HG03457 (cell line): ENCODE results near the gene AKAP7.

Experiments
- ATAC-seq: cut with Tn5 transposase; IDR thresholded peaks from one replicate; pipeline ENCODE4 v1.9.1; 2021; ENCODE audit warnings: moderate number of reproducible peaks; ENCODE audit not compliant: unreplicated experiment

Gene AKAP7

DNA sequence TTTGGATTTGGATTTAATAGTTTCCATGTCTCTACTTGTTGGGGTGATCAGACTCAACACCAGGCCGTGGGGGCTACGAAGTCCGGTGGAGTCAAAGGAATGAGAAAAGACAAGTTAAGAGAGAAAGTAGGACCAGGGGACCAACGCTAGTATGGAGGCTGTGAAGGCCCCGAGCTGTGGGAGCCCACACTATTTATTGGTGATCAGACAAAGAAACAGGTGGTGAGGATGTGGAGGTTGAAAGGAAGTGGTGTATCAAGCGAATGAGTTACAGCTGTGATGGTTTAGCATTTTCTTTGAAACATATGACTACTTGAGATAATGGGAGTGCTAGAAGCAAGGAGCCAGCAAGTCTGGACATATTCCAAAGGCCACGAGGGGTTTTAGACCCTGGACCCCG lies 62.4 kb downstream of the AKAP7 start:
- no peak for ATAC-seq

DNA sequence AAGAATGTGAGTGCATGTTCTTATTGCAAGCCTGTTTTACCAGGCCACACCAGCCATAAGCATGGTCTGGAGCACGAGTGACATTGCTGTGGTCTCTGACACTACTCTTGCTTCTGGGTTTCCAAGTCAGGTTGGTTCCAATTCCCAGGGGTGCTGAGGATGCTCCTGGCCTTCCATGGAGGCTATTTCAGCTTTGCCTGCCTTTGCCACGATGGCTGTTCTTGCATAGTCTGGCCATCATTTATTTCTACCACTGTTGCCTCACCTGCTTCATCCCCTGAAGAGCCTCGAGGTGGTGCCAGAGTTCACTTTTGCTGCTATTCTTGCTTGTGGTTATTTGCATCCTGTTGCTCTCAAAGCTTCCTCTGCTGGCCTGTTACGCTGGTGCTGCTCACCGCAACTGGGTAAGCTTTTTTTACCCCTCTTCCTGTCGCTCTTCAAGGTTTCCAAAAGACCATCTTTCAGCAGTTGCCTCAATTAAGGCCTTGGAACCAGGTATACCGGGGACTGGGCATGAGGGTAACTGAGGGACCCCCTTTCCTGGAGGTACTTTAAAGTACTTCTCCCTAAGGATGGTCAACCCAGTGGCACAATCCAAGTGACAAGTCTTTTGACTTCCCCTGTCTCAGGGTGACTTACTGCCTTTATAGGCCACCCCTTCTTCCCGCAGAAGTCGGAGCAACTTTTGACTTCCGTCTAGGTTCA lies 64.5 kb downstream of the AKAP7 start:
- peak; percentile 100 for ATAC-seq

DNA sequence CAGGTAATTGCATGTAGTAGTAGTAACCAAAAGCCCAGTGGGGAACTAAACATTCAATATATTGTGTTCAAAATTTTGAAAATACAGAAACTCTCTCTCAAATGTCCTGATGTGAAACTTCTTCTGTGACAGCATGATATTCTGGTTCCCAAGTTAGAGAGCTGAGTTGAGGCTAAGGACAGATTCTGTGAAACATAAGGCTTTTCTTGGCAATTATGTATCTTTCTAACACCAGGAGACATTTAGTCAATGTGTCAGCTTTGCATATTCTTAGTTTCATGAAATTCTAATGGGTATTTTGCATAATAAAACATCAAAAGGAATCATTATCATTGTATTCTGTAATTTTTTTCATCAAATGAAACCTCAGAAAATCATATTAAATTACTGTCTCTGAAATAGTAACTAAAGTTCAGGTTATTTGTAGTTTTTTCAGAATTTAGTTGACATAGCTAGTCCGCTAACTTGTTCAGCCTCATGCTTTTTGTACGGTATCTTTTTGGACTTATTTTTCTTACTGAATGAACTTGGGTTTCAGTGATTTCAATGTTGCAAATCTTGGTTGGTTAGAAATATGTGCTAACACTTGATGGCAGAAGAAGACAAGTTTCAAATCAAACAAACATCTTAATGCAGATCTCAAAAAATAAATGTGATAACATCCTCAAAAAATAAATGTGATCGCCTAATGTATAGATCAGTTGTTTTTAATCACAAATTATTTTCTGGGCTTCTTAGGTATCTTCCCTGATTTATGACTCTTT lies 70.4 kb downstream of the AKAP7 start:
- no peak for ATAC-seq

DNA sequence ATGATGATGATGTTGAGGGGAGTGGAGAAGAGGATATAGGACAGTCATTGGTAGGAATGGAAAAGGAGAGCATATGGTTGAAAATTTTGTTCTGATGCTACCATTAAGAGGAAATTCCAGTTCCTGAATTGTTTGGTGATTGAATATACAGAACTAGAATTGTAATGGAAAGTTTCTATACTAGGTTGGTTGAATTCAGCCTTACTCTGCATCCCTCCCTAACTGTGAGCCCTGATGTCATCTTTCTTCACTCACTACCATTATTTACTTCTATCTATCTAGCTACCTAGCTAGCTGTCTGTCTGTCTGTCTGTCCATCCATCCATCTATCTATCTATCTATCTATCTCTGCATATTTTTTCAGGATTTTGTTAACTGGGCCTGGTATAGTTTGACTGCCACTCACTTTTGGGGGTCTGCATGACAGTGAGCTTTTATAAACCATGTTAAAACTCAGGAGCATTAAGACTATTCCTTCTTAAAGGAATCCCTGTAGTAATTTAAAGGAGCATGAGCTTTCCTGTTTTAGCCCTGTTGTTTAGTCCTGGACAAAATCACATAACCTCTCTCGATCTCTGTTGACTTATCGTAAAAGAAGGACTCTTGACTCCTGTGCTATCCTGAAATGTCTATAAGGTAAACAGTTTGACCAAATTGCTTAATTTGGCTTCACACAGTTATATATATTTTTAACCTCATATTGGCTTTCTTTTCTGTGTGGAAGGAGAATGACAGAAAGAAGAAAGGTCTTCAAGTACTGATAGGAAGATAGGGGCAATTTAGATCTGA lies 71.4 kb downstream of the AKAP7 start:
- no peak for ATAC-seq

DNA sequence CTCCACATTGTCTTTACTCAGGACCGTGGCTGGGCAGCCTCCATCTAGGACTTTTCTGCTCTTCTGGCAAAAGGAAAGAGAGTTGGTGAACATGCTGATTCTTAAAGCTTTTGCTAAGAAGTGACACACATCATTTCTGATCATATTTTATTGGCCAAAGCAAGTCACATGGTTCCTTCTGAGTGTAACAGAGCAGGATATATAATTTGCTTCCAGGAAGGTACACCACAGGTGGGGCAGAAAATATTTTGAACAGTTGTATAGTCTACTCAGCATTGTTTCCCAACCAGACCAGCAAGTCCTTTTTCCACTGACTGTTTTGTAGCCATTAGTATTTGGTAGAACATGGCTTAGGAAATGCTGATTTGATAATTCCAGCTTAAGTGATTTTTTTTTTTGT lies 73.5 kb downstream of the AKAP7 start:
- ATAC-seq = no peak

DNA sequence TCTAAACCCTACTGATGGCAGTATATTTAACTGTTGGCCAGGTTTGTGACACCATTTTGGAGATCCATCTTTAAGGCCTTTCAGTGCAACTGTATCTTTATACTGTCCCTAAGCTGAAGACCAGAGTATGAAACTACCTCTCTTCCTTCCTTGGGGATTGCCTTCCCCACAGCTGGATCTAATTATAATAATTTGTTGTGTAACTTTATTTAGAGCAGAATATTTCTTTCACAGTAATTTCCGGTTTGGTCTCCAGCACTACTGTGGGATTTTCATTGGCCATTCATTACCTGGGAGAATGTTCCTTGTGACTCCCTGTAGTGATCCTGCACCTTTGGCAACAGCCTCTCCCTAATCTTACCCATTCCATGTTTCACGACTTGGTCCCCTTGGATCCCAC lies 75.2 kb downstream of the AKAP7 start:
- ATAC-seq = no peak

DNA sequence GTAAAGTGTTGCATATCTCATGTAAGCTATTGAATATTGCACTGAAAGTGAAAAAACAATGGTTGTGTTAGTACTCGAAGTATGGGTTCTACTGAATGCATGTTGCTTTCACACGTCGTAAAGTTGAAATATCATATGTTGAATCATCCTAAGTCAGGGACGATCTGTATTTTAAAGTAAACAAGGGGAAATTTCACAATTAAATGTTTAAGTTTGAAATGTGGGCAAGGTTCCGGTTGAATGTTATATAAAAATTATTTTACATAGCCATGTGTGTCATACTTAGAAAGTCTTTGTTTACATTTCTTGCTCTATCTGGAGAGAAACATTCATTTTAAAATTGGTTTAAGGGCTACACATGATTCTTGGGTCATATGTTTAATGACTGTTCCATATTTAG lies 76.8 kb downstream of the AKAP7 start:
- no peak for ATAC-seq

DNA sequence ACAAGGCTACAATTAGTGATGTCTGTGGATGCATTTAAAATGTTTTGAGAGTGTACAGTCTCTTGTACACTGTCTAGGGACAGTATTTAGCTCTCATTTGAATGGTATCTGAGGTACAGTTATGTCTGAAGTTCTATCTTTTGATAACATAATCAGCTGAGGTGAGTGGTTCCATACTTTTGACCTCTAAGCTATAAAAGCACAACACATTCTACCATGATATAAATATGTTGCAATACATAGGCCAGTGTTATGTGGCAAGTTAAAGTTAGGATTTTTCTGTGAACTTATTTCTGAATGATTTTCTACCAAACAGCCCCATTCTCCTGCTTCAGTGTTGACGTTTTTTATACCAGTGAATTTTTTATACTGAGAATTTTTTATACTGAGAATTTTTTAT lies 77.6 kb downstream of the AKAP7 start:
- ATAC-seq = no peak

DNA sequence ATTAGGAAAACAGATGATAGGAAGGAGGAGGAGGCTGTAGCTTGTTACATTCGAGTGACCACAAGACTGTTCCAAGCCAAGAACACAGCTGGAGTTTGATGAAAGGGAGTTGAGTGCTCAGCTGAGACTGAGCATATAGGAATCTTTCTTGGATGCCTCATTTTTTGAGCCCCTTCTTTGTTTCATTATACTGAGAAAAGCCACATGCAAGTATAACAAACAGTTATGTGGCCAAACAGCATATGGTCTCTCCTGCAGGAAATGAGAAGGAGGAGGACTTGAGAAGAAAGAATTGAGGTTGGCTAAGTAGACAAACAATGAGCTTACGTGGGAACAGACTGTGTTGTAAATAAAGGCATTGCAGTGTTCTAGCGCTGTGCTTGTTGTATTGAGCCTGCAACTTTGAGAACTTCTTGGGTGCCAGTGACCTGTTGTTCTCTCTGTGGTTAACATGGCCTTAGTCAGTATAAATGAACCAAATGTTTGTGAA lies 78.3 kb downstream of the AKAP7 start:
- ATAC-seq = no peak

DNA sequence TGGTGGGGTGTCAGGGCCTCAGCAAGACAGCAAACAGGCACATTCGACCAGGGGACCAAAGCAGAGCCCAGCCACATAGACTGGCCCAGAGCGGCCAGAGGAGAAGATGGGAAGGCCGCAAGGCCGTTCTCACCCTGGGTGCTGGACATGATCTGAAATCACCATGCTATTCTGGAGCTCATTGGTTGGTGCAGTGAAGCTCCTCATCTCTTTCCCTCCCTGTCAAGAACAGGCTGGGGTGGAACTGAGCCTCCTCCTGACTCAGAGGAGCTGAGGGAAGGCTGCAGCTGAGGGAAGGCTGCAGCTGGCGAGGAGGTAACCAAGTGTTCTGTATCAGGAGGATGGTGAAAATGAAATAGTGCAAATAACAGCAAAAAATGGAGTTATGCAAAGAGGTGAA lies 80.0 kb downstream of the AKAP7 start:
- no peak for ATAC-seq

DNA sequence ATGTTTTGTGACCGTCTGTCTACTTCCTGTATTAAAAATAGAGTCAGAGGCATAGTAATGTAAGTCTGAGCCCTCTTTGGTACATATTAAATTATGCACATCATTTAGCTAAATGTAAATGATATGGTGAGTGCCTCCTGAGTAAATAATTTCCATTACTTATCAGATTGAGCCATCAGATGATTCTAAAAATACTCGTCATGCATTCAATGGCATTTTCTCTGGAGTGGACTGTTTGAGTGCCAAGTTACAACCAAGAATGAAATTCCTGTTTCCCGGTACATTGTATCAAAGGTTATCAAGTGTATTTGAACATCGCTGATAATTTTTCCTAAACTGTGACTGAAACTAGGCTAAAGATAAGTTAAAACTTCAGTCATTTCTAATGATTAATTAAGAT lies 81.0 kb downstream of the AKAP7 start:
- ATAC-seq = no peak

DNA sequence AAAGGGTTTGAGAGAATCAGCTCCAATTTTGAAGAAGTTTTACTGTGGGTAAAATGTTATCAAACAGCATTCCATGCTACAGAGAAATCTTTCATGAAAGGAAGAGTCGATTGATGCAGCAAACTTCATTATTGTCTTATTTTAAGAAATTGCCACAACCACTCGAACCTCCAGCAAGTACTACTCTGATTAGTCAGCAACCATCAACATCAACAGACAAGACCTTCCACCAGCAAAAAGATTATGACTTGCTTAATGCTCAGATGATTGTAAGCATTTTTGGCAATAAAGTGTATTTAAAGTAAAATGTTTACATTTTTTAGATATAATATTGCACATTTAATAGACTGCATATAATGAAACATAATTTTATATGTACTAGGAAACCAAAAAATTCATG lies 87.5 kb downstream of the AKAP7 start:
- no peak for ATAC-seq

DNA sequence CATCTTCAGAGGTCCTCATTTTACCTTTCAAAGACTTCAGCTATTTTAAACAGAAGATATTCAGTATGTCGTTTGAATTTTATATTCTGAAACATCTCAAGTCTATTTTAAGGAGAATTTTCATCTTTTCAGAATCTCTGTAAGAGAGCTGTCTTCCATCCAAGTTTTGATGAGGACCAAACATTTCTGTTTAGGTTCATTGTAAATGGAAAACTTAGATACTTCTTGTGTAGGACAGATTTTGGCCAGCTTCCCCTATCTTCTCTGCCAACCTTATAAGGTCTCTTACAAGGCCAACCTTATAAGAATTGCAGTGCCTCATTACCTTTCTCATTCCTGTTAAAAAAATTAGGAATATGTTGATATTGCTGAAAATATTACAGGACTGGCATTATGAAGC lies 88.1 kb downstream of the AKAP7 start:
- ATAC-seq = no peak

DNA sequence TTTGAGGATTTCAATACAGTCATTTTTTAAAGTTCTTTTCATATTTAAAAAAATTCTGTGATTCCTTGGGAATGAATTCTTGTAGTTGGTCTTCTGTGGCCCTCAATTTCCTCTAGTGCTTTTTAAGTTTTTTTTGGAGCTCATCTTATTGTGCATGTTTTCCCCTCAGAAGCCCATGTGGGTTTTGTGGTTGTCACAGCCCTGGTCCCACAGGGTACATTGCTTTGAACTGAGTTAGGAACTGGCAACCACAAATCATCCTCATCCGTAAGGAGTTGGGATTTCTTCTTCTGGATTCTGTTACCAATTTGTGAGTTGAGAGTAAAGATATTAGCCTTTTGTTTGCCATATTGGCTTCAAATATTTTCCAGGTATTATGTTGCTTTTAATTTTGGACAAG lies 89.9 kb downstream of the AKAP7 start:
- no peak for ATAC-seq

DNA sequence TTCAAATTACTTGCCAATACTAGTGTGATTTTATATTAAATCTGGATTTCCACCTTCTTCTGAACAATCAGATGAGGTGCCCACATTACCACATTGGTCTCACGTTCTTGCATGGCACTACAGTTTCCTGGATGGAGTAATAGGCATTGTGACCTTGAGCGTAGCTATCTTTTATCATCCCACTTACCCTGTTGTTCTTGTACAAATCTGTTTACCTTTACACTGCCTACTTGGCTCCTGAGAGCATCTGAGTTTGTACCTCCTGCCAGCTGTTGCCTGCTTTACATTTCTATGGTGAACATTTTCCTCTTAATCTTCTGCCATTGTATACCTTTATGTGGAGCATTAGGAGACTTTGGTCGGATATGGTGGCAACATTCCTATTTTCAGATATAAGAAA lies 90.7 kb downstream of the AKAP7 start:
- no peak for ATAC-seq

DNA sequence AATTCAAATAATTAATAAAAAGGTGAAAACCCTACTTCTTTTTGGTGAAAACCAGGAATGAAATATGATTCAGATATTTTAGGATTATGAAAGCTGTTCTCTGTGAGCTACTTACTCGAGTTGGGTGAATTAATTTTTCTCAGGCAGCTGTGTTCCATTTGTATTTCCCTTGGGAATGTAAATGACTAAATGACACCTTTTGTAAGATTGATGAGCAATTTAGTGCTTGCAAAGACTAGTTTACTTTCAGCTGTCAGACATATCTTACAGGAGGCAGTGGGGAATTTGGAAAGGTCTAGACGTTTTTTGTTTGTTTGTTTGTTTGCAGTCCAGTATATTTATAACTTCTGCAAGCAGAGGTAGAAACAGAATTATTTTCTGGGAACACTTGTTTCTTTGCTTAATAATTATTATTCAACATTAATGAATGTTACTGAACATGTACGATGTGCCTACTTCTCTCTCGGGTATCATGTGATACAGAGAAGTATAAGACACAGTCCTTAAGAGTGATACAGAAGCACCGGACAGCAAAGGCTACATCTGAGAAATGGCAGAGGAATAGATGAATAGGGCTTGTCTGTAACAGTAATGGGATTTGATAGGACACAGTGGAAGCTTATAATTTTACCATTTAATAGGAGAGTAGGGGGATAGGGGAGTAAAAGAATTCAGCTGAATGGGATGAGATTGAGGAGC lies 91.3 kb downstream of the AKAP7 start:
- ATAC-seq = no peak

DNA sequence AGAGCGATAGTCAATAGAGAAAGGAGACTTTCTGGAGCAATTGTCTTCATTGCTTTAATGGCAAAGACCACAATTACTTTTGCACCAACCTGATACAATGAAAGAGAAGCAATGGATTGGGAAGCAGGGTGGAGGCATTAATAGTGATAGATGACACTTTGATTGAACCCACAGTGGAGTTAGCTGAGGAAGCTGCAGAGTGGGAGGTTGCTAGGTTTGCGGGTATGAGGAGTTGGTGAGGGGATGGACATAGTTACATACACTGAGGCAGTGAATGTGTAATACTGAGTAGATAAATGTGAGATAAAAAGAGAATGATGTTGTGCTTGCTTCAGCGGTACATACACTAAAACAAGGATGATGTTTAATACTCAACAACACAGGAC lies 91.9 kb downstream of the AKAP7 start:
- no peak for ATAC-seq

DNA sequence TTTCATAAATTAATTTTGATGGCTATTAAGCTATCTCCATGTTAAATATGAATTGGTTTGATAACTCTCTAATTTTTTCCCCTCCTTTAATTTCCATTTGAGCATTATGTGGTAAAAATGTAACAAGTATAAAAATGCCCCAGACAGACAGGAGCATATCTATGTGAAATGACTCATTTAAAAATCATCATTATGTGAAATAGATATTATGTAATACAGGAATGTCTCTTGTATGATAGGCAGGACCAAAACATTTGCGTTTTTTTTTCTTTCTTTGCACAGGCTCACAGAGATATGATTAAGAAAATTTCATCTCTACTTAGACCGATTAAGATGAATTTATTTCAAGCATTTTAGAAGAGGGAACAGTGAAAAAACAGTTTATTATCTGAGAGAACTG lies 95.8 kb downstream of the AKAP7 start:
- no peak for ATAC-seq

DNA sequence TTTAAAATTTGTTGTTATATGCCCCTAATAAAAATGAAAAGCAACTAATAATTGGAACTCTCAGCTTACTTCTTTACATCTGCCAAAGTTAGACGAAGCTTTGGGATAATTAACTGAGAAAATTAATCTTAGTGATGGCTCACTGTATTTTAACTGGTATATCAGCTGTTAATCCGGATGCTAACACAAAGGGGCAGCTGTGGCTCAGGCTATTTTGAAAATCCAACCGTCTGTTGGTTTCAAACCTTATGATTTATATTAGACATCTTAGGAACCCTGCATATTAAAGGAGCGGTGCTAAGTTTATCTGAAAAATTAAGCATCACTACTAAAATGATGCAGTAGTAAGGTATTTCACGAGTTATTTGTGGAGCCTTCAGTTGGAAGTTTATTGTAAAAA lies 96.6 kb downstream of the AKAP7 start:
- no peak for ATAC-seq

DNA sequence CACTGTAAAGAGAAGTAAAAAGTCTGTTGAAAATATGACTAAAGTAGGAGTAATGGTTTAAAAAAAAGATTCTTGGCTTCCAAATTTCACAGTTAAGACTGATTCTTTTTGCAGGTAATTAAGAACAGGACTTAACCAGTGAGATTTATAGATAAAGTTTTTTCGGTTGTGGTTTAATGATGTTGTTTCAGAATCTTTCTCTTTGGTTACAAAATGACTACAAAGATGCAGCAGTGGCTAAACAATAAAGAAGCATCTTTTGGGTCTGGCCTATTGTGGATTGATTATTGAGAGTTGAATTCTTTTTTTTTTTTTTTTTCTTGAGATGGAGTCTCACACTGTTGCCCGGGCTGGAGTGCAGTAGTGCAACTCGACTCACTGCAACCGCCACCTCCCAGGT lies 109.7 kb downstream of the AKAP7 start:
- ATAC-seq = no peak

DNA sequence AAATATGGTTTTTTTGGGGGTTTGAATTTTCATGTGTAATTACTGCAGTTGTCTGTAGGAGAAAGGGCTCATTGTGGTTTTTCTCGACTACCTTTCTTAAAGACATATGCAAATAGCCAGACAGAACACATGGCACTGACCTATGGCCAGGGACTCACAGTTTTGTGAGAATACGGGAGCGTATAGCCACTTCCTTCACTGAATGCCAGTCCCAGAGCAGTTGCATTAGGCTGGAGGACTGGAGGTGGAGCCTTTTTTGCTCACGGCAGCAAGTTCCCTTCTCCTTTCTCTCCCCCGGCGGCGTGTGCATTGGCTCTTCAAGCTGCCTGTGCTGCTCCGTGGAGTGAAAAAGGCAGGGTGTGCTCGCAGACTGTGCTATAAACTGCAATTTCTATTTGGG lies 114.9 kb downstream of the AKAP7 start:
- ATAC-seq = peak; percentile 82
